ENCODE data around the gene CD3G.

Gene CD3G

DNA sequence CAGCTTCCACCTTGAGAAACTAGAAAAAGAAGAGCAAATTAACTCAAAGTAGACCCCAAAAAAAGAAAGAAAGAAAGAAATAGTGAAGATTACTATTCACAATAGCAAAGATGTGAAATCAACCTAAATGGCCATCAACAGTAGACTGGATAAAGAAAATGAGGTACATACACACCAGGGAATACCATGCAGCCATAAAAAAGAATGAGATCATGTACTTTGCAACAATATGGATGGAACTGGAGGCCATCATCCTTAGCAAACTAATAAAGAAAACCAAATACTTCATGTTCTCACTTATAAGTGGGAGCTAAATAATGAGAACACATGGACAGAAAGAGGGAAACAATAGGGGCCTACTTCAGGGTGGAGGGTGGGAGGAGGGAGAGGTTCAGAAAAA is 15.4 kb upstream of the CD3G start:
- DNase-seq = no peak

DNA sequence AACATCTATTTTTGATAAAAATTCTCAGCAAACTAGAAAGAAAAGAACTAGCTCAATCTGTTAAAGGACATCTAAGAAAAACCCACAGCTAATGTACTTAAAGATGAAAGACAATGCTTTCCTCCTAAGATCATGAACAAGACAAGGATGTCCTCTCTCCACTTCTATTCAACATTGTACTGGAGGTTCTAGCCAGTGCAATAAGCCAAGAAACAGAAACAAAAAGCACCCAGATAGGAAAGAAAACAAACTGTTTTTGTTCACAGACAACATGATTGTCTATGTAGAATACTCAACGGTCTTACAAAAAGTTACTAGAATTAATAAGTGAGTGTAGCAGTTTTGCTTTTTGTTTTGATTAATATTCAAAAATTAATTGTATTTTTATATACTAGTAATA is 9.4 kb upstream of the CD3G start:
- no peak for DNase-seq

DNA sequence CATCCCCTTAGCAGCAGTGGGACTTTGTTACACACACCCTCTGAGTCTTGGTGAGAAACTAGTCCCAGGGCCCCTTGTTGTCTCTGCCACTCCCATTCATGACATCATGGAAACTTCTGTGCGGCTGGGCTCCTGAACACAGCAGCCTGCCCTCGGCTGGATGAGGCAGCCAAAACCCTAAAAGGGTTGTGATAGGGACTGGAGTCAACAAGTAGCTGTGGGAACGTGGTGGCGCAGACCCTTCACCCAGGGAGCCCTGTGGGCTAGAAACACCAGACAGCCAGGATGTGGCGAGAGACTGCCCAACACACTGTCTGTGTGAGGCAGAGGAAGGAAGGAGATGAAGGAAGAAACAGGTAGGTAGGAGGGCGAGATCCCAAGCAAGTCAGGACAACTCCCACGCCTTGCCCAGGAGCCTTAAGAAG is 5.5 kb upstream of the CD3G start:
- DNase-seq = peak; percentile 73

DNA sequence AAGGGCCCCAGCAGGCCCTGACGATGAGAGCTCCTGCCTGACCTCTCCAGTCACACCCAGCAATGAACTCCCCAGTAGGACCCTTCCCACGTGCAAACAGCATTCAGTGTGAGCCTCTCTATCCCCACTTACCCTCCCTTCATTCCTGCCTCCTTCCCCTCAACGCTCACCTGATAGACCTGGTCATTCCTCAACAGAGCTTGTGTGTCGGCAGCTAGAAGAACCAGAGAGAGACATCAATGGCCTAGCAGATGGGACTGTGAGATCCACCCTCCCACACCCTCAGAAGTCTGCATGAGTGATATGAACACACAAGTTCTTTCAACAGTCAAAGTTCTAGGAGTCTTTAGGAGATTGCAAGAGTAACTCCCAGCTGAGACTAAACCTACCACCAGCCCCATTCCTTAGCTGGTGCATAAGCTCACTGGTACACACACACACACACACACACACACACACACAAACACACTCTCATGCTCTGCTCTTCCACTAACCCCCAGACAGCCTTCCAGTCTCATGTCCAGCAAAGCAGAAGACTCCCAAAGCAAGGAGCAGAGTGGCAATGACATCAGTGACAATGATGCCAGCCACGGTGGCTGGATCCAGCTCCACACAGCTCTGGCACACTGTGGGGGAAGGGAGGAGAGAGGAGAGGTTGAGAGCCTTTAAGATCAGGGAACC is 4.7 kb upstream of the CD3G start:
- no peak for DNase-seq

DNA sequence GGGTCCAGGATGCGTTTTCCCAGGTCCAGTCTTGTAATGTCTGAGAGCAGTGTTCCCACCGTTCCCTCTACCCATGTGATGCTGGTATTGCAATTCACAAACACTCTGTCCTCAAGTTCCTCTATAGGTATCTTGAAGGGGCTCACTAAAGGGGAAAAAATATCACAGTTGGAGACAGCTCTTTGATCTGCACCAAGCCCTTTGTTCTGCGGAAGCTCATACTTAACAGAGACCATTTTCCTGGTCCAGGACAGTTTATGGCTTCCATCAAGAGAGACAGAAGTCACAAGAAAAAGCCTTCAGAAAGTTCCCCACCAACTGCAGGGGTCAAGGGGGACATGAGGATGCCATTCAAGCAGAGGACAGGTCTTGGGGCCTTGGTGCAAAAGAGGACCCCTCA is 3.7 kb upstream of the CD3G start:
- no peak for DNase-seq

DNA sequence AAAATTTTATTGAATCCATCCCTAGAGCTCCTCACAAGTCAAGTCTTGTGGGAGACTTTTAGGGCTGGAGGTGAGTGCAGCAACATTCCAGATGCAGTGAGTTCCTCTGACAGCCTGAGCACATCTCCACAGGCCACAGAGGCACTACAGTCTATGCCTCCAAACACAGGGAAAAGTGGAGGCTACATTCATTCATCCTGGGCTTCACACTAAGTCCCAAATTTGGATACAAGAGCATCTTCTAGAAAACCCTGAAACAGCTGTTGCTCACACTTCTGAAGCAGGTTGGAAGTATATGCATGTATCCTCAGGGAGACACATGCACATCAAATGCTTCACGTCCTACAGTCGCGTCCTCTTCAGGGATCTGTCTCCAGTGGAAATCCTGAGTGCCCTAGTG is 2.9 kb upstream of the CD3G start:
- DNase-seq = no peak

- DNase-seq = no peak
Observed at GRCh38 chr11:118341815-118342489, 2.2 kb upstream of the CD3G start.

GRCh38 chr11:118342503-118343161 is 1.5 kb upstream of the CD3G start, which contains the start of gene CD3D:
Gene CD3D (minus strand): TSS chr11:118342705. CDS start chr11:118342607, 98 bp downstream.
- DNase-seq = no peak

GRCh38 chr11:118343248-118343647 is 896 bp upstream of the CD3G start:
- DNase-seq = no peak

DNA sequence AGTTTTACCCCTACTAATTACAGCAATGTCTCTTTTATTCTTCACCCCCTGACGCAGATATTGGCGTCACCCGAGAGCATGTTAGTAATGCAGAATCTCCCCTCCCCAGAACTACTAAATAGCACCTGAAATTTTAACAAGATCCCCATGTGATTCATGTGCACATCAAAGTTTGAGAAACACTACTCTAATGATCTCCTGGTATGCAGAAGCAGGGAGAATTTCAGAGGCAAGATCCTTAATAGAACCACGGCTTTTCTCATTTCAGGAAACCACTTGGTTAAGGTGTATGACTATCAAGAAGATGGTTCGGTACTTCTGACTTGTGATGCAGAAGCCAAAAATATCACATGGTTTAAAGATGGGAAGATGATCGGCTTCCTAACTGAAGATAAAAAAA is 5.3 kb downstream of the CD3G start:
- no peak for DNase-seq

DNA sequence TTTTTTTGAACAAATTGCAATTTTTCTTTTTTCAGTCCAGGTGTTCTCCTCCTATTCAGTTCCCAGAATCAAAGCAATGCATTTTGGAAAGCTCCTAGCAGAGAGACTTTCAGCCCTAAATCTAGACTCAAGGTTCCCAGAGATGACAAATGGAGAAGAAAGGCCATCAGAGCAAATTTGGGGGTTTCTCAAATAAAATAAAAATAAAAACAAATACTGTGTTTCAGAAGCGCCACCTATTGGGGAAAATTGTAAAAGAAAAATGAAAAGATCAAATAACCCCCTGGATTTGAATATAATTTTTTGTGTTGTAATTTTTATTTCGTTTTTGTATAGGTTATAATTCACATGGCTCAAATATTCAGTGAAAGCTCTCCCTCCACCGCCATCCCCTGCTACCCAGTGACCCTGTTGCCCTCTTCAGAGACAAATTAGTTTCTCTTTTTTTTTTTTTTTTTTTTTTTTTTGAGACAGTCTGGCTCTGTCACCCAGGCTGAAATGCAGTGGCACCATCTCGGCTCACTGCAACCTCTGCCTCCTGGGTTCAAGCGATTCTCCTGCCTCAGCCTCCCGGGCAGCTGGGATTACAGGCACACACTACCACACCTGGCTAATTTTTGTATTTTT is 9.1 kb downstream of the CD3G start:
- peak; percentile 78 for DNase-seq

- no peak for DNase-seq
Observed at GRCh38 chr11:118358071-118358470, 13.9 kb downstream of the CD3G start.

- DNase-seq = peak; percentile 98
Observed at GRCh38 chr11:118359295-118359958, 15.3 kb downstream of the CD3G start, which contains the start of gene UBE4A. Gene UBE4A (plus strand): TSS chr11:118359600. CDS start chr11:118365081, 5,481 bp downstream.

DNA sequence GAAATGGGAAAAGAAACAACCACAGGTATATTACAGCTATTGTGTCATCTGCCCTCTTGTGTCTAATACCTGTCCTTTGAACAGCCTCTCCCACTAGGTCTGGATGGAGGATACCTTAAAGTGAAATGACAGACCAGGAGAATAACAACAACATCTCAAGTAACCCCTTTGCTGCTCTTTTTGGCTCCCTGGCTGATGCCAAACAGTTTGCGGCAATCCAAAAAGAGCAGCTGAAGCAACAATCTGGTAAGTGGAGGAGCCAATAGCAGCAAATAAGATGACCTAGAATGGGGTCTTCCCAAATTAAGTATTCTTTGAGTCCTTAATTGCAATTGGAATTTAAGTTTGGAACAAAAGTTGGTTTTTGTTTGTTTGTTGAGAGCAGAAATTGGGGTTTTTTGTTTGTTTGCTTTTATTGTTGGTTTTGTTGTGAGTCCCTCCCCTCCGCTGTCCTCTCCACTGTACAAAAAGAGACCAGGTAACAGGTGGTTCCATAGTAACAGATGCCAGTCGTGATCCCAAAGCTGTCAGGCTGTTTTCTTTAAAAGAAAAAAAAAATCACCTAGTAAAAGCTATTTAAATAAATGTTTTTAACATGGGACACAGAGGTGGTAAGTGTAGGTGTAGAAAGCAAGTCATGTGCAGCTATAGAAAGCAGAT is 20.9 kb downstream of the CD3G start:
- DNase-seq = no peak

DNA sequence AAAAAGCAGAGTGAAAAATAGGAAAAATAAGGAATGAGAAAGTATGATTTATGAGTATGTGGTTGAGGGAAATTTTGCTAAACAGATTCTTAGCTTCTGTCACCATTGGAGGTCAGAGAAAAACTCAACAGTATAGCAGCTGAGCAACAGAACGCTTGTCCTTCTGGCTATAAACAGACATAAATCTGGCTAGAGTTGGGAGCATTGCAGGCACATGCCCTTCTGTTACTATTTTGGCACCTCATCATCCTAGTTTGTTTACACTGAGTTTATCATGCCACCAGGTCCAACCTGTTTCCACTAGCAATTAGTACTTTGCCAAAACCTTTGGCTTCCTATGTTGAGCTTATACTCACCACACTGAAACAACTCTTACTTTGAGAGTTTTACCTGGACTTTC is 22.1 kb downstream of the CD3G start:
- DNase-seq = no peak

GRCh38 chr11:118370774-118371173 is 26.6 kb downstream of the CD3G start:
- no peak for DNase-seq

DNA sequence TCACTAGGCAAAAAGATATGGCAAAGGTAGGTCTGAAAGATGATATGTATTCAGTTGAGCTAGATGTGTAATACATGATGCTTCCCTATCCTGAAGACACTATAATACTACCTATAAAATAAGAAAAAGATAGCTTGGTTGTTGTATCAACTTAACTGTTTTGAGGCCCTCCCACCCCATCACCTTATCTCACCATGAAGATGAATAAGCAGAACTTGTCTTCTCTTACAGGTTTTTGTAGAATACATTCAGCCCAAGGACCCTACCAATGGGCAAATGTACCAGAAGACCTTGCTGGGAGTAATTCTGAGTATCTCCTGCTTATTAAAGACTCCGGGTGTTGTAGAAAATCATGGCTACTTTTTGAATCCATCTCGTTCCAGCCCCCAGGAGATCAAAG is 29.1 kb downstream of the CD3G start:
- DNase-seq = no peak

DNA sequence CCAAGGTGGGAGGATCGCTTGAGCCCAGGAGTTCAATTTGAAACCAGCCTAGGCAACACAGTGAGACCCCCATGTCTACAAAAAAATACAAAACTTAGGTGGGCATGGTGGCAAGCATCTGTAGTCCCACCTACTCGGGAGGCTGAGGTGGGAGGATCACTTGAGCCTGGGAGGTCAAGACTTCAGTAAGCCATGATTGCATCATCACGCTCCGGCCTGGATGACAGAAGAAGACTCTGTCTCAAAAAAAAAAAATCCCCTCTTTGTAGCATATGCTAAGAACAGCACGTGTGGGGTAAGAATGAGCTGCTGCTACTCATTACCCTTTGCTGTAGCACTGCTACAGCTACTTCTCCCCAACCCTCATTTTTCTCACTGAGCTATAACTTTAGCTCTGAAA is 29.7 kb downstream of the CD3G start:
- no peak for DNase-seq

DNA sequence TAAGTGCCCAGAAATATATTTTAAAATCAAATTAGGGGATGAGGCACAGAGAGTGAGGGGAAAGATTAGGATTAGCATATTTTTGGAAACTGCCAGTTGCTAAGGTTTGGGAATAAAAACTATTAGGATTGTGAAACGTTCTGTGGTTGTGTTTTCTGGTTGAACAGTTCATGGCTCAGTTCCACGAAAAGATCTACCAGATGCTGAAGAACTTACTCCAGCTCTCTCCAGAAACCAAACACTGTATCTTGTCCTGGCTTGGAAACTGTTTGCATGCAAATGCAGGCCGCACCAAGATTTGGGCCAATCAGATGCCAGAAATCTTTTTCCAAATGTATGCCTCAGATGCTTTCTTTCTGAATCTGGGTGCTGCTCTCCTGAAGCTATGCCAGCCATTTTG is 30.6 kb downstream of the CD3G start:
- DNase-seq = no peak

DNA sequence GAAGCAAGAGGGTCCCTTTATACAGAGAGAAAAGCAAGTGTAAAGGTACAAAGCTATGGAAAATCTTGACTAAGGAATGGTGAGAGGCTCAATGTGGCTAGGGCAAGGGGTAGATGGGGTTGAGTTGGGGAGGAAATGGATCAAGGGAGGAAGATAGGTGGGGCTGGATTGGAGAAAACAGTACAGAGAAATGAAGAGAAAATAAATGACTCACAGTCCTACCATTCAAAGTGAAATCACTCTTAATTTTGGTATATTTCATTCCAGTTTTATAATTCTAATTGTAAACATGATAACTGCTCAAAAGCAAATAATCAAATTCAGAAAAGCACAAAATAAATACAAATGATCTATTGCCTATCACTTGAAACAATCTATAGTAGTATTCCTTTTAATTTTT is 31.8 kb downstream of the CD3G start:
- no peak for DNase-seq

- DNase-seq = no peak
Observed at GRCh38 chr11:118379497-118379896, 35.4 kb downstream of the CD3G start.

- no peak for DNase-seq
Observed at GRCh38 chr11:118380571-118380970, 36.4 kb downstream of the CD3G start.

DNA sequence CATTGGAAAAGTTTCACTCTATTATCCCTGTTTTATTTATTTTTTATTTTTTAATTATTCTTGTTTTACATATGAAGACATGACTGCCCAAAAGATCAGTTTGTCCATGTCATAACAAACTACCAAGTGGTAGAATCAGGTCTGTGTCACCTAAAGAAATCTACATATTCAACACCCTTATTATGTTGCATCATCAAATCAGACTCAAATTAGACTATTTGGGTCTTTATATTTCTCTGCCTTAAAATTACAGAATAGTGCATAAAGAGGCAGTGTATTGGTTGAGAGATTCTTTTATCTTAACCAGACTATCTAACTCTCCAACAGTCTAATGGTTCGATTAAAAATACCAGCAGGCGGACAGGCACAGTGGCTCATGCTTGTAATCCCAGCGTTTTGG is 38.8 kb downstream of the CD3G start:
- no peak for DNase-seq
